SH-SY5Y (cell line): ENCODE results near the gene ADAM19.

Experiments
- GATA2 ChIP-seq: IDR thresholded peaks from 2 replicates; pipeline ENCODE4 v1.6.1; 2011; ENCODE audit warnings: mild to moderate bottlenecking, low read depth, low read length
- GATA3 ChIP-seq: IDR thresholded peaks from 2 replicates; pipeline ENCODE4 v1.6.1; 2011; ENCODE audit warnings: low read depth, mild to moderate bottlenecking, low read length, moderate library complexity

DNA sequence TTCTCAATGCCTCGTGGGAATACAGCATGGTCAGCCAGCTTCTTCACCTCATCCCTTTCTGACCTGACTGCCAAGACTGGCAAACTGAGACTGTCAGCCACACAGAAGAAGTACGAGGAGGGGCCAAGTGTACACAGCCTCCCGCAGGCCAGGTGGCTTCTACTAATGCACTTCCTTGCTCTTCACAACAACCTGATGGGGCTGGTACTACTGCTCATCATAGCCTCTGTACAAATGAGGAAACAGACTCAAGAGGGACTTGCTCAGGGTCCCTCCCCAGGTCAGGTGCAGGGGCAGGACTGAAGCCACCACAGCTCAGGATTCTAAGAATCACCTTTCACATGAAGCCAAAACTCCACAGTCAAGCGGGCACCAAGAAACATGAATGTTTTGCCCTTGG, 94.3 kb downstream of the ADAM19 start:
- TF ChIP-seq GATA3 (no peak), GATA2 (no peak)
